ENCODE measurements around the gene MAP3K12. TPM values are rescaled to one million over a fixed set of nuclear protein-coding genes. Genes with fewer than 3 reads are reported as not detected.

MAP3K12 gene
- total and polyA plus RNA-seq, 2 of the 13 experiments (the other 11 are each of a cell fraction or from before 2014, with no cell fraction given), result 0.20 to 1.1 TPM

- TF ChIP-seq, protein P1, sequence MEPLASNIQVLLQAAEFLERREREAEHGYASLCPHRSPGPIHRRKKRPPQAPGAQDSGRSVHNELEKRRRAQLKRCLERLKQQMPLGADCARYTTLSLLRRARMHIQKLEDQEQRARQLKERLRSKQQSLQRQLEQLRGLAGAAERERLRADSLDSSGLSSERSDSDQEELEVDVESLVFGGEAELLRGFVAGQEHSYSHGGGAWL (CRISPR knock-in tag; IDR thresholded peaks at IDR 0.05), result peak; percentile 88; the same call in 1 of the 2 replicates
- peak; percentile 95 for TF ChIP-seq MXD1 (CRISPR knock-in tag; IDR thresholded peaks at IDR 0.05)
- TF ChIP-seq HCFC1 (IDR thresholded peaks at IDR 0.05; ENCODE audit: low read depth, low read length), result peak; percentile 83
- TF ChIP-seq, protein P2, sequence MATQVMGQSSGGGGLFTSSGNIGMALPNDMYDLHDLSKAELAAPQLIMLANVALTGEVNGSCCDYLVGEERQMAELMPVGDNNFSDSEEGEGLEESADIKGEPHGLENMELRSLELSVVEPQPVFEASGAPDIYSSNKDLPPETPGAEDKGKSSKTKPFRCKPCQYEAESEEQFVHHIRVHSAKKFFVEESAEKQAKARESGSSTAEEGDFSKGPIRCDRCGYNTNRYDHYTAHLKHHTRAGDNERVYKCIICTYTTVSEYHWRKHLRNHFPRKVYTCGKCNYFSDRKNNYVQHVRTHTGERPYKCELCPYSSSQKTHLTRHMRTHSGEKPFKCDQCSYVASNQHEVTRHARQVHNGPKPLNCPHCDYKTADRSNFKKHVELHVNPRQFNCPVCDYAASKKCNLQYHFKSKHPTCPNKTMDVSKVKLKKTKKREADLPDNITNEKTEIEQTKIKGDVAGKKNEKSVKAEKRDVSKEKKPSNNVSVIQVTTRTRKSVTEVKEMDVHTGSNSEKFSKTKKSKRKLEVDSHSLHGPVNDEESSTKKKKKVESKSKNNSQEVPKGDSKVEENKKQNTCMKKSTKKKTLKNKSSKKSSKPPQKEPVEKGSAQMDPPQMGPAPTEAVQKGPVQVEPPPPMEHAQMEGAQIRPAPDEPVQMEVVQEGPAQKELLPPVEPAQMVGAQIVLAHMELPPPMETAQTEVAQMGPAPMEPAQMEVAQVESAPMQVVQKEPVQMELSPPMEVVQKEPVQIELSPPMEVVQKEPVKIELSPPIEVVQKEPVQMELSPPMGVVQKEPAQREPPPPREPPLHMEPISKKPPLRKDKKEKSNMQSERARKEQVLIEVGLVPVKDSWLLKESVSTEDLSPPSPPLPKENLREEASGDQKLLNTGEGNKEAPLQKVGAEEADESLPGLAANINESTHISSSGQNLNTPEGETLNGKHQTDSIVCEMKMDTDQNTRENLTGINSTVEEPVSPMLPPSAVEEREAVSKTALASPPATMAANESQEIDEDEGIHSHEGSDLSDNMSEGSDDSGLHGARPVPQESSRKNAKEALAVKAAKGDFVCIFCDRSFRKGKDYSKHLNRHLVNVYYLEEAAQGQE (IDR thresholded peaks at IDR 0.05; ENCODE audit: borderline replicate concordance in 1 of 2, low read depth in 1 of 2, low read length in 2 of 2), result no peak
- TF ChIP-seq PBX2 (CRISPR knock-in tag; IDR thresholded peaks at IDR 0.05), result no peak
- no peak; the same call in 1 of the 2 replicates for TF ChIP-seq ZNF235 (CRISPR knock-in tag; IDR thresholded peaks at IDR 0.05; ENCODE audit: borderline replicate concordance)
- TF ChIP-seq, protein P3, sequence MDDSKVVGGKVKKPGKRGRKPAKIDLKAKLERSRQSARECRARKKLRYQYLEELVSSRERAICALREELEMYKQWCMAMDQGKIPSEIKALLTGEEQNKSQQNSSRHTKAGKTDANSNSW (CRISPR knock-in tag; IDR thresholded peaks at IDR 0.05; ENCODE audit: borderline replicate concordance), result peak; percentile 96; the same call in 1 of the 2 replicates
- TF ChIP-seq, protein P4, sequence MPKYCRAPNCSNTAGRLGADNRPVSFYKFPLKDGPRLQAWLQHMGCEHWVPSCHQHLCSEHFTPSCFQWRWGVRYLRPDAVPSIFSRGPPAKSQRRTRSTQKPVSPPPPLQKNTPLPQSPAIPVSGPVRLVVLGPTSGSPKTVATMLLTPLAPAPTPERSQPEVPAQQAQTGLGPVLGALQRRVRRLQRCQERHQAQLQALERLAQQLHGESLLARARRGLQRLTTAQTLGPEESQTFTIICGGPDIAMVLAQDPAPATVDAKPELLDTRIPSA (CRISPR knock-in tag; IDR thresholded peaks at IDR 0.05; ENCODE audit: borderline replicate concordance), result 0 out of 2 replicates have a peak, but pooled peaks have one; percentile 42
- TF ChIP-seq GLI4 (CRISPR knock-in tag; IDR thresholded peaks at IDR 0.05; ENCODE audit: borderline replicate concordance), result peak; percentile 93
- TF ChIP-seq, protein P5, sequence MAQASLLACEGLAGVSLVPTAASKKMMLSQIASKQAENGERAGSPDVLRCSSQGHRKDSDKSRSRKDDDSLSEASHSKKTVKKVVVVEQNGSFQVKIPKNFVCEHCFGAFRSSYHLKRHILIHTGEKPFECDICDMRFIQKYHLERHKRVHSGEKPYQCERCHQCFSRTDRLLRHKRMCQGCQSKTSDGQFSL (CRISPR knock-in tag; IDR thresholded peaks at IDR 0.05), result peak; percentile 68; the same call in 1 of the 2 replicates
- peak; percentile 90; the same call in 1 of the 2 replicates for TF ChIP-seq CSRNP1 (CRISPR knock-in tag; IDR thresholded peaks at IDR 0.05)
- TF ChIP-seq SCMH1 (CRISPR knock-in tag; IDR thresholded peaks at IDR 0.05; ENCODE audit: borderline replicate concordance), result no peak
- TF ChIP-seq ZNF549 (CRISPR knock-in tag; IDR thresholded peaks at IDR 0.05), result no peak
- TF ChIP-seq, protein P6, sequence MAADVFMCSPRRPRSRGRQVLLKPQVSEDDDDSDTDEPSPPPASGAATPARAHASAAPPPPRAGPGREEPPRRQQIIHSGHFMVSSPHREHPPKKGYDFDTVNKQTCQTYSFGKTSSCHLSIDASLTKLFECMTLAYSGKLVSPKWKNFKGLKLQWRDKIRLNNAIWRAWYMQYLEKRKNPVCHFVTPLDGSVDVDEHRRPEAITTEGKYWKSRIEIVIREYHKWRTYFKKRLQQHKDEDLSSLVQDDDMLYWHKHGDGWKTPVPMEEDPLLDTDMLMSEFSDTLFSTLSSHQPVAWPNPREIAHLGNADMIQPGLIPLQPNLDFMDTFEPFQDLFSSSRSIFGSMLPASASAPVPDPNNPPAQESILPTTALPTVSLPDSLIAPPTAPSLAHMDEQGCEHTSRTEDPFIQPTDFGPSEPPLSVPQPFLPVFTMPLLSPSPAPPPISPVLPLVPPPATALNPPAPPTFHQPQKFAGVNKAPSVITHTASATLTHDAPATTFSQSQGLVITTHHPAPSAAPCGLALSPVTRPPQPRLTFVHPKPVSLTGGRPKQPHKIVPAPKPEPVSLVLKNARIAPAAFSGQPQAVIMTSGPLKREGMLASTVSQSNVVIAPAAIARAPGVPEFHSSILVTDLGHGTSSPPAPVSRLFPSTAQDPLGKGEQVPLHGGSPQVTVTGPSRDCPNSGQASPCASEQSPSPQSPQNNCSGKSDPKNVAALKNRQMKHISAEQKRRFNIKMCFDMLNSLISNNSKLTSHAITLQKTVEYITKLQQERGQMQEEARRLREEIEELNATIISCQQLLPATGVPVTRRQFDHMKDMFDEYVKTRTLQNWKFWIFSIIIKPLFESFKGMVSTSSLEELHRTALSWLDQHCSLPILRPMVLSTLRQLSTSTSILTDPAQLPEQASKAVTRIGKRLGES (CRISPR knock-in tag; IDR thresholded peaks at IDR 0.05; ENCODE audit: borderline replicate concordance), result no peak; the same call in 1 of the 2 replicates
Measured at GRCh38 chr12:53500776-53501614, 1.7 kb upstream of the MAP3K12 start, which contains the start of gene TARBP2 (continued).

Data from HepG2 (cell line).